ENCODE measurements around the gene SMCO3.

DNA sequence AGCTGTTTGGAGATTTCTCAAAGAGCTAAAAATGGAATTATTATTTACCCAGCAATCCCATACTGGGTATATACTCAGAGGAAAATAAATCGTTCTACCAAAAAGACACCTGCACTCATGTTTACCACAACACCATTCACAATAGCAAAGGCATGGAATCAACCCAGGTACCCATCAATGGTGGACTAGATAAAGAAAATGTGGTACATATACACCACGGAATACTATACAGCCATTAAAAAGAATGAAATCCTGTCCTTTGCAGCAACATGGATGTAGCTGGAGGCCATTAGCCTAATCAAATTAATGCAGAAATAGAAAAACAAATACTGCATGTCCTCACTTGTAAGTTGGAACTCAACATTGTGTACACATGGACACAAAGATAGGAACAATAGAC, 48.6 kb downstream of the SMCO3 start:
- TF ChIP-seq, protein P1, sequence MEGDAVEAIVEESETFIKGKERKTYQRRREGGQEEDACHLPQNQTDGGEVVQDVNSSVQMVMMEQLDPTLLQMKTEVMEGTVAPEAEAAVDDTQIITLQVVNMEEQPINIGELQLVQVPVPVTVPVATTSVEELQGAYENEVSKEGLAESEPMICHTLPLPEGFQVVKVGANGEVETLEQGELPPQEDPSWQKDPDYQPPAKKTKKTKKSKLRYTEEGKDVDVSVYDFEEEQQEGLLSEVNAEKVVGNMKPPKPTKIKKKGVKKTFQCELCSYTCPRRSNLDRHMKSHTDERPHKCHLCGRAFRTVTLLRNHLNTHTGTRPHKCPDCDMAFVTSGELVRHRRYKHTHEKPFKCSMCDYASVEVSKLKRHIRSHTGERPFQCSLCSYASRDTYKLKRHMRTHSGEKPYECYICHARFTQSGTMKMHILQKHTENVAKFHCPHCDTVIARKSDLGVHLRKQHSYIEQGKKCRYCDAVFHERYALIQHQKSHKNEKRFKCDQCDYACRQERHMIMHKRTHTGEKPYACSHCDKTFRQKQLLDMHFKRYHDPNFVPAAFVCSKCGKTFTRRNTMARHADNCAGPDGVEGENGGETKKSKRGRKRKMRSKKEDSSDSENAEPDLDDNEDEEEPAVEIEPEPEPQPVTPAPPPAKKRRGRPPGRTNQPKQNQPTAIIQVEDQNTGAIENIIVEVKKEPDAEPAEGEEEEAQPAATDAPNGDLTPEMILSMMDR (IDR thresholded peaks at IDR 0.05) = no peak
- TF ChIP-seq POLR2A (IDR thresholded peaks at IDR 0.05; ENCODE audit: low read length) (no peak), RAD21 (conservative IDR thresholded peaks at IDR 0.05 in 1 of 2, IDR thresholded peaks at IDR 0.05 in 1 of 2) (no peak), RNF2 (IDR thresholded peaks at IDR 0.05; ENCODE audit: borderline replicate concordance, low read depth) (no peak)

Measured in A549 (cell line).